NOMO-1 (cell line): ENCODE measurements around the gene TSPAN3.

ENCODE experiments used
- DNase-seq, 2 experiments: peaks; one replicate each; lab custom pipeline; 2025; ENCODE audit not compliant: unreplicated experiment in 2 of 2; lab: John Stamatoyannopoulos, UW

Gene TSPAN3

DNA sequence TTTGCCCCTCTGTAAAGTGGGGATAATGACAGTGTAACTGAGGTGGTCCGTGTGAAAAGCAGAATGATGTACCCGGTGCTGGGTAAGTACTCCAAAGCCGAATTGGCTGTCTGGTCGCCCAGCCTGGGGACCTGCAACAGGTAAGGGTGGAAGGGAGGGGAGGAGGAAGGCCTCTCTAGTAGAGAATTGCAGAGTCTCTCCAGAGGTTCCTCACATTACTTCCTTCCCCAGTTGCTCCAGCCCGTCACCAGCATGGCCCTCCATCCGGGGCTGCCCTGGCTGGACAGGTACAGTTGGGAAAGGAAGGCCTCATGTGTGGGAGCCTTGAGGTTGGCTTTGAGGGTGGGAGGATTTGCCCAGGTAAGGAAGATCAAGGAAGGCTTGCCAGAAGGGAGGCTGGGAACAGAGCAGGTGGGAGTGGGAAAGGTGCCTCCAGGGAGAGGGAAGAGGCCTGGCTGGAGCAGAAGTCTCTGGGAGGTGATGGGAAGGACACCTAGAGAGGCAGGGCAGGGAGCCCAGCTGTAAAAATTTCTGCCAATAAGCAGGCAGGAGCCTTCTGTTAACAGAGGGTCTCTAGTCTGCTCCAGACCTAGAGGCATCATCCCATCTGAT is 77.7 kb downstream of the TSPAN3 start:
- no peak for DNase-seq

DNA sequence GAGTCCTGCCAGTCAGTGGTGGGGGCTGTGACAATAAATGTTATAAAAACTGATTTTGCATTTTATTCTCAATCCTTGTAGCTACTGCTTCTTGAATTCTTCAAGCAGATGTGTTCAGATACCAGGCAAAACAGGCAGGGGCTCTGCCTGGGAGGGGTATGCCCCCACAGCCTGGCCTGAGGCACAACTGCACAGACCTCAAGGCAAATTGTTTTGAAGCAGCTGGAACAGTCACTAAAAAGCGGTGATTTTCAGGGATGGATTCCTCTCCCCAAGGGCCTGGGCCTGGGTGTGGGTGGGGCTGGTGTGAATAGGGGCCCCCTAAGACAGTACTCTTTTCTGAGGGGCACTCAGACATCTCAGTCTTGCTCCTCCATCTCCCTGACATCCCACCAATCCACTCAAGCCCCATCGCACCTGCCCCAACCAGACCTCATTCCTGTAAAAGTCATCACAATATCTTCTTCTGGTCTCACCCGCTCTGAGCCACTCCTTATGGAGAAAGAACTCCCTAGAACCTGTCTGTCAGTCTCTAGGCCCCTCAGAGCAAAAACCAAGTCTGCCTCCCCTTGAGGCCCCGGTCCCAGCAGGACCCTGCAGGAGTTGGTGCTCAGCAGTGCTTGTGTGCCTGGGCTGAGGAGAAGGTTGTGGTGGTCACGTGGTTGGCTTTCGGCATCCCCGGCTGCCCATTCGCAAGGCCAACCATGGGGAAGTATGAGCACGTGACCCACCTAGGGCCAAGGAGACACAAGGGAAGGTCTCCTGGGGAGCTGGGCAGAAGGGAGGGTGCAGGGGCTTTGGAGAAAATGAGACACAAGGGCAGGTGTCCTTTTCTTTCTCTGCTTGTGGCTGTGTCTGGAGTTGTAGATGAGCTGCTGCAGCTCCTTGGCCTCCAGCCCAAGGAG is 78.9 kb downstream of the TSPAN3 start:
- peak; percentile 29 to 68 for DNase-seq
